DOHH2 (cell line): ENCODE measurements around the gene NOSIP.

Experiments
- H3F3A ChIP-seq: fragments of 200-600 bp; sonication (generic), shearing (Covaris generic); 2 replicates; pipeline ENCODE4 v1.6.0; 2016; ENCODE audit warnings: antibody characterized with exemption, mild to moderate bottlenecking; ENCODE audit not compliant: control insufficient read depth, insufficient read depth
- H3K27ac ChIP-seq: fragments of 200-600 bp; sonication (generic); 2 replicates; pipeline ENCODE4 v1.5.1; 2014; ENCODE audit warnings: low read depth, mild to moderate bottlenecking, low read length, moderate library complexity
- H3K27me3 ChIP-seq: fragments of 200-600 bp; sonication (generic); 2 replicates; pipeline ENCODE4 v1.6.1; 2014; ENCODE audit warnings: mild to moderate bottlenecking, low read length, mixed read lengths; ENCODE audit not compliant: control insufficient read depth
- H3K36me3 ChIP-seq: fragments of 200-600 bp; sonication (generic); 2 replicates; pipeline ENCODE4 v1.6.1; 2014; ENCODE audit warnings: mild to moderate bottlenecking, low read length, moderate library complexity, mixed read lengths; ENCODE audit not compliant: control insufficient read depth
- H3K4me1 ChIP-seq: fragments of 200-600 bp; sonication (generic); 2 replicates; pipeline ENCODE4 v1.6.1; 2014; ENCODE audit warnings: mild to moderate bottlenecking, low read length, mixed read lengths; ENCODE audit not compliant: control insufficient read depth
- H3K4me2 ChIP-seq: fragments of 200-600 bp; sonication (generic); 2 replicates; pipeline ENCODE4 v1.6.0; 2014; ENCODE audit warnings: mild to moderate bottlenecking, low read length, moderate library complexity
- H3K4me3 ChIP-seq: fragments of 200-600 bp; sonication (generic); 2 replicates; pipeline ENCODE4 v1.5.1; 2014; ENCODE audit warnings: mild to moderate bottlenecking, low read length, mixed read lengths
- H3K79me2 ChIP-seq: fragments of 200-600 bp; sonication (generic); 2 replicates; pipeline ENCODE4 v1.6.1; 2014; ENCODE audit warnings: mild to moderate bottlenecking, low read length, mixed read lengths; ENCODE audit not compliant: control insufficient read depth
- H3K9me2 ChIP-seq: fragments of 200-600 bp; sonication (generic); replicated peaks from 2 replicates; pipeline ENCODE4 v1.6.1; 2014; ENCODE audit warnings: mild to moderate bottlenecking, low read length, mixed read lengths; ENCODE audit not compliant: control insufficient read depth
- H3K9me3 ChIP-seq: fragments of 200-600 bp; sonication (generic); 2 replicates; pipeline ENCODE4 v1.6.1; 2014; ENCODE audit warnings: antibody characterized with exemption, low read length, mixed read lengths; ENCODE audit not compliant: control insufficient read depth, insufficient read depth
- H4K20me1 ChIP-seq: fragments of 200-600 bp; sonication (generic); 2 replicates; pipeline ENCODE4 v1.6.0; 2014; ENCODE audit warnings: low read depth, mild to moderate bottlenecking, antibody characterized with exemption, low read length, moderate library complexity; ENCODE audit not compliant: control insufficient read depth, insufficient read depth
- EZH2phosphoT487 ChIP-seq: fragments of 200-600 bp; sonication (generic); IDR thresholded peaks from 2 replicates; pipeline ENCODE4 v1.6.1; 2017; ENCODE audit warnings: borderline replicate concordance, mild to moderate bottlenecking, antibody characterized with exemption, low read length, moderate library complexity, mixed read lengths
- TF ChIP-seq, protein P1 (sequence below): fragments of 200-600 bp; sonication (generic); IDR thresholded peaks from one replicate; pipeline ENCODE4 v1.5.1; 2014; ENCODE audit warnings: antibody characterized with exemption, mild to moderate bottlenecking, low read depth, low read length; ENCODE audit not compliant: poor library complexity, severe bottlenecking

NOSIP gene, protein sequence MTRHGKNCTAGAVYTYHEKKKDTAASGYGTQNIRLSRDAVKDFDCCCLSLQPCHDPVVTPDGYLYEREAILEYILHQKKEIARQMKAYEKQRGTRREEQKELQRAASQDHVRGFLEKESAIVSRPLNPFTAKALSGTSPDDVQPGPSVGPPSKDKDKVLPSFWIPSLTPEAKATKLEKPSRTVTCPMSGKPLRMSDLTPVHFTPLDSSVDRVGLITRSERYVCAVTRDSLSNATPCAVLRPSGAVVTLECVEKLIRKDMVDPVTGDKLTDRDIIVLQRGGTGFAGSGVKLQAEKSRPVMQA

DNA sequence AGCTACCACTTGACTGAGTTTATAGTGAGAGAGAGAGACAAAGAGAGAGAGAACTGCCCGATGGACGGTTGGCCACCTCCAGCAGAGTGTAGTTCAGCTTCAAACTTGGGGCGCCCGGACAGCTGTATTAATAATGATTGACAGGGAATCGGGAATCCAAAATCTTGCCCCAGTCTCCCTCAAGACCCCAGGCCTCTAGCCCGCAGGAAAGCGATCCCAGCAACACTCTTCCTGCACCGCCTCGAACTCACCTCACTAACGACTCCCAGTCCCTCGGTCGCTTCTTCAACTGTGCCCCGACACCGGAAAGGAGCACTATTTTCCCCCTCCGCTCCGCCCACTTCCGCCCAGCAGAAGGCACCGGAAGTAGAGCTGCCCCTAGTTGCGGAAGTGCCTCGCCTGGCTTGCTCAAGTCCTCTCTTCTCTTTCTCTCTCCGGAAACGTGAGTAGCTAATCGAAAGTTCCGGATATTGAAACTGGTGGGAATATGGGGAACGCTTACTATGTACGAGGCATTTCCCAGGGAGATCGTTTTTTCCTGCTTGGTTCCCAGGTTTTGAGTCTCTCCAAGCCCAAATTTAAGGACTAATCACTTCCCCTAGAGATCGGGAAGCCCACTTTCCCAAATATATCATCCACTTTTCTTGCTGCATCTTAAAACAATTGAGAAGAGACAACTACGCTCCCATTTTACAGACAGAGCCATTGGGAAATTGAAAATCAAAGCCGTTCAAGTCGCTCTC lies at the start of gene NOSIP:
TSS of gene NOSIP (minus strand) at position 293 of the 743 bp plus-strand sequence. CDS start 19,865 bp downstream, outside the sequence.
- H3K79me2 ChIP-seq: peaks cover 37% of the 10 kb centered on the region
- no peaks in the 10 kb centered on the region for H3K27me3 ChIP-seq
- H3K36me3 ChIP-seq: peaks cover 6% of the 10 kb centered on the region
- peak within 1 kb of the TSS; percentile 71 for H3K4me2 ChIP-seq
- H4K20me1 ChIP-seq: no peaks in the 10 kb centered on the region
- H3K27ac ChIP-seq: 0 out of 2 replicates have a peak within 1 kb of the TSS, but pooled peaks have one; percentile 15
- H3K9me2 ChIP-seq: no peaks in the 10 kb centered on the region
- TF ChIP-seq, protein P1, sequence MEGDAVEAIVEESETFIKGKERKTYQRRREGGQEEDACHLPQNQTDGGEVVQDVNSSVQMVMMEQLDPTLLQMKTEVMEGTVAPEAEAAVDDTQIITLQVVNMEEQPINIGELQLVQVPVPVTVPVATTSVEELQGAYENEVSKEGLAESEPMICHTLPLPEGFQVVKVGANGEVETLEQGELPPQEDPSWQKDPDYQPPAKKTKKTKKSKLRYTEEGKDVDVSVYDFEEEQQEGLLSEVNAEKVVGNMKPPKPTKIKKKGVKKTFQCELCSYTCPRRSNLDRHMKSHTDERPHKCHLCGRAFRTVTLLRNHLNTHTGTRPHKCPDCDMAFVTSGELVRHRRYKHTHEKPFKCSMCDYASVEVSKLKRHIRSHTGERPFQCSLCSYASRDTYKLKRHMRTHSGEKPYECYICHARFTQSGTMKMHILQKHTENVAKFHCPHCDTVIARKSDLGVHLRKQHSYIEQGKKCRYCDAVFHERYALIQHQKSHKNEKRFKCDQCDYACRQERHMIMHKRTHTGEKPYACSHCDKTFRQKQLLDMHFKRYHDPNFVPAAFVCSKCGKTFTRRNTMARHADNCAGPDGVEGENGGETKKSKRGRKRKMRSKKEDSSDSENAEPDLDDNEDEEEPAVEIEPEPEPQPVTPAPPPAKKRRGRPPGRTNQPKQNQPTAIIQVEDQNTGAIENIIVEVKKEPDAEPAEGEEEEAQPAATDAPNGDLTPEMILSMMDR: no peak
- H3K9me3 ChIP-seq: no peaks in the 10 kb centered on the region
- 0 out of 2 replicates have a peak, but pooled peaks cover 3% of the 10 kb centered on the region for H3F3A ChIP-seq
- H3K4me3 ChIP-seq: peak within 1 kb of the TSS; percentile 89
- H3K4me1 ChIP-seq: peaks cover 16% of the 10 kb centered on the region

DNA sequence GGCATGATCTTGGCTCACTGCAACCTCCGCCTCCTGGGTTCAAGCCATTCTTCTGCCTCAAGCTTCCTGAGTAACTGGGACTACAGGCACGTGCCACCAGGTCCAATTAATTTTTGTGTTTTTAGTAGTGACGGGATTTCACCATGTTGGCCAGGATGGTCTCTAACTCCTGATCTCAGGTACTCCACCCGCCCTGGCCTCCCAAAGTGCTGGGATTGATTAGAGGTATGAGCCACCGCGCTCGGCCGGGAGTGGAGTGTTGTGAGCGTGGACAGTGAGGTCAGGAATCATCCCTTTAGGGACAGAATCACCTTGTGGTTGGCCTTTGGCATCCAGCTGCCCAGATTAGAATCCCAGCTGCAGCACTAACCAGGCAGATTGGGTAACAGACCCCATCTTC lies 49.3 kb upstream of the NOSIP start:
- Histone ChIP-seq H4K20me1 (no peaks in the 10 kb centered on the region), H3K79me2 (no peaks in the 10 kb centered on the region), H3K4me1 (no peaks in the 10 kb centered on the region), H3F3A (no peaks in the 10 kb centered on the region), H3K27ac (no peak overlapping the region), H3K27me3 (no peaks in the 10 kb centered on the region), H3K9me3 (no peaks in the 10 kb centered on the region), H3K36me3 (peaks cover 13% of the 10 kb centered on the region), H3K4me3 (no peak overlapping the region), H3K4me2 (no peak overlapping the region), H3K9me2 (no peaks in the 10 kb centered on the region)
- no peak for TF ChIP-seq EZH2phosphoT487
- TF ChIP-seq, protein P1: no peak

DNA sequence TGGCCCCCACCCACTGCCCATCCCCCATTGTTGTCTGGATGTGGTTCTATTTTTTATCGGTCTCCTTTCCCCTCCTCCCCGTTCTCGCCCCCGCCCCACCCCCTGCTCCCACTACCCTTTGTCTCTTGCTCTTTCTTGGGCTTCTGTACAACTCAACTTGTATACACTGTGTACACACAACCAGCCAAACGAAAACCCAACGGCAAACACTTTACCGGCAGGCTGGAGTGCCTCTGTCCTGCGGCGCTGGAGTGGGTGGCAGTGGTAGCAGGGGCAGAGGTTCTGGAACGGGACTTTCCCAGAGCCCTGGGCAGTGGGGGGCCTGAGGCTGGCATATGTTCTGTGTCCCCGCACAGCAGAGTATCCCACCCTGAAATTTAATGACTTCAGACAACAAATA lies 45.9 kb upstream of the NOSIP start:
- Histone ChIP-seq H3K79me2 (no peaks in the 10 kb centered on the region), H3K4me2 (no peak overlapping the region)
- TF ChIP-seq, protein P1: no peak
- no peak for TF ChIP-seq EZH2phosphoT487

More for the DNA sequence above, 45.9 kb upstream of the NOSIP start:
- no peaks in the 10 kb centered on the region for H3K9me2 ChIP-seq
- H3K4me1 ChIP-seq: no peaks in the 10 kb centered on the region
- no peak overlapping the region for H3K27ac ChIP-seq
- no peaks in the 10 kb centered on the region for H3F3A ChIP-seq
- H4K20me1 ChIP-seq: no peaks in the 10 kb centered on the region
- no peaks in the 10 kb centered on the region for H3K9me3 ChIP-seq
- H3K36me3 ChIP-seq: peaks cover 27% of the 10 kb centered on the region
- H3K27me3 ChIP-seq: no peaks in the 10 kb centered on the region
- H3K4me3 ChIP-seq: no peak overlapping the region
